Measurements from ENCODE around the gene DNAJA2.
"Not testable (repeated sequence)": the region's sequence is repeated elsewhere in the genome, so short reads cannot be mapped to it uniquely, and the experiment has no call there.

DNAJA2 gene

GRCh38 chr16:46949241-46949892 lies 24.1 kb downstream of the DNAJA2 start:
- no peak overlapping the region for H3K4me3 ChIP-seq (ENCODE audit: severe bottlenecking)
- no peak for TF ChIP-seq CTCF (IDR thresholded peaks at IDR 0.05; ENCODE audit: poor library complexity, severe bottlenecking)
- ATAC-seq (ENCODE audit: low read depth) (no peak), DNase-seq (ENCODE audit: low spot score) (no peak)
- H3K4me1 ChIP-seq (ENCODE audit: insufficient read depth, poor library complexity, severe bottlenecking) = no peaks in the 10 kb centered on the region
- H3K27me3 ChIP-seq (ENCODE audit: insufficient read depth, poor library complexity, severe bottlenecking) = no peaks in the 10 kb centered on the region
- H3K27ac ChIP-seq (ENCODE audit: poor library complexity, severe bottlenecking) = no peak overlapping the region
- no peaks in the 10 kb centered on the region for H3K36me3 ChIP-seq (ENCODE audit: low read depth)
- no peaks in the 10 kb centered on the region for H3K9me3 ChIP-seq (ENCODE audit: severe bottlenecking)

GRCh38 chr16:46948548-46949166 lies 24.8 kb downstream of the DNAJA2 start:
- no peak overlapping the region for H3K4me3 ChIP-seq (ENCODE audit: severe bottlenecking)
- no peaks in the 10 kb centered on the region for H3K9me3 ChIP-seq (ENCODE audit: severe bottlenecking)
- ATAC-seq (ENCODE audit: low read depth) (no peak), DNase-seq (ENCODE audit: low spot score) (no peak)
- TF ChIP-seq CTCF (IDR thresholded peaks at IDR 0.05; ENCODE audit: poor library complexity, severe bottlenecking) = no peak
- H3K4me1 ChIP-seq (ENCODE audit: insufficient read depth, poor library complexity, severe bottlenecking) = no peaks in the 10 kb centered on the region
- H3K27me3 ChIP-seq (ENCODE audit: insufficient read depth, poor library complexity, severe bottlenecking) = no peaks in the 10 kb centered on the region
- no peaks in the 10 kb centered on the region for H3K36me3 ChIP-seq (ENCODE audit: low read depth)
- H3K27ac ChIP-seq (ENCODE audit: poor library complexity, severe bottlenecking) = no peak overlapping the region

- Histone ChIP-seq H3K4me1 (ENCODE audit: insufficient read depth, poor library complexity, severe bottlenecking) (no peaks in the 10 kb centered on the region), H3K4me3 (ENCODE audit: severe bottlenecking) (no peak overlapping the region), H3K9me3 (ENCODE audit: severe bottlenecking) (no peaks in the 10 kb centered on the region), H3K27me3 (ENCODE audit: insufficient read depth, poor library complexity, severe bottlenecking) (no peaks in the 10 kb centered on the region), H3K36me3 (ENCODE audit: low read depth) (no peaks in the 10 kb centered on the region), H3K27ac (ENCODE audit: poor library complexity, severe bottlenecking) (no peak overlapping the region)
- peak; percentile 80 for TF ChIP-seq CTCF (IDR thresholded peaks at IDR 0.05; ENCODE audit: poor library complexity, severe bottlenecking)
- ATAC-seq (ENCODE audit: low read depth) = peak; percentile 66
- no peak for DNase-seq (ENCODE audit: low spot score)
Measured at GRCh38 chr16:46947900-46948547, 25.4 kb downstream of the DNAJA2 start.

- H3K4me3 ChIP-seq (ENCODE audit: severe bottlenecking); ATAC-seq (ENCODE audit: low read depth); H3K4me1 ChIP-seq (ENCODE audit: insufficient read depth, poor library complexity, severe bottlenecking); H3K27me3 ChIP-seq (ENCODE audit: insufficient read depth, poor library complexity, severe bottlenecking); H3K36me3 ChIP-seq (ENCODE audit: low read depth); DNase-seq (ENCODE audit: low spot score); H3K27ac ChIP-seq (ENCODE audit: poor library complexity, severe bottlenecking); H3K9me3 ChIP-seq (ENCODE audit: severe bottlenecking): not testable (repeated sequence)
Measured at GRCh38 chr16:46944713-46945112, 28.8 kb downstream of the DNAJA2 start.

GRCh38 chr16:46937536-46937935 lies 35.9 kb downstream of the DNAJA2 start:
- ATAC-seq (ENCODE audit: low read depth) = no peak

More at GRCh38 chr16:46937536-46937935, 35.9 kb downstream of the DNAJA2 start:
- Histone ChIP-seq H3K27ac (ENCODE audit: poor library complexity, severe bottlenecking) (no peak overlapping the region), H3K4me1 (ENCODE audit: insufficient read depth, poor library complexity, severe bottlenecking) (no peaks in the 10 kb centered on the region), H3K4me3 (ENCODE audit: severe bottlenecking) (no peak overlapping the region), H3K36me3 (ENCODE audit: low read depth) (no peaks in the 10 kb centered on the region), H3K27me3 (ENCODE audit: insufficient read depth, poor library complexity, severe bottlenecking) (no peaks in the 10 kb centered on the region), H3K9me3 (ENCODE audit: severe bottlenecking) (no peaks in the 10 kb centered on the region)
- DNase-seq (ENCODE audit: low spot score) = no peak
- no peak for TF ChIP-seq CTCF (IDR thresholded peaks at IDR 0.05; ENCODE audit: poor library complexity, severe bottlenecking)
